ENCODE data around the gene TBX20.
"Not testable (repeated sequence)": the region's sequence is repeated elsewhere in the genome, so short reads cannot be mapped to it uniquely, and the experiment has no call there.

GRCh38 chr7:35231221-35231620, 22.7 kb downstream of the TBX20 start:
- TF ChIP-seq CTCF, POLR2A, EP300 (IDR thresholded peaks at IDR 0.05): not testable (repeated sequence)
